Measurements from ENCODE around the gene WNT2.
"Not testable (repeated sequence)": the region's sequence is repeated elsewhere in the genome, so short reads cannot be mapped to it uniquely, and the experiment has no call there.

Gene WNT2

GRCh38 chr7:117251687-117252086, 71.2 kb downstream of the WNT2 start:
- no peaks in the 10 kb centered on the region for H3K9me3 ChIP-seq (replicated peaks; ENCODE audit: low read length)
- no peak overlapping the region for H3K4me2 ChIP-seq (ENCODE audit: low read length)
- H3K9ac ChIP-seq (ENCODE audit: low read depth, low read length): no peak overlapping the region
- no peaks in the 10 kb centered on the region for H3K27me3 ChIP-seq (ENCODE audit: control insufficient read depth, insufficient read depth, low read length)
- no peak overlapping the region for H3K4me3 ChIP-seq (ENCODE audit: low read length)
- peaks cover 8% of the 10 kb centered on the region for H3K4me1 ChIP-seq (ENCODE audit: control insufficient read depth, insufficient read depth, low read length)
- no peaks in the 10 kb centered on the region for H3K36me3 ChIP-seq (ENCODE audit: insufficient read depth, low read length)

- H3K4me3 ChIP-seq (ENCODE audit: low read length): no peak overlapping the region
- no peaks in the 10 kb centered on the region for H3K36me3 ChIP-seq (ENCODE audit: insufficient read depth, low read length)
- no peaks in the 10 kb centered on the region for H3K27me3 ChIP-seq (ENCODE audit: control insufficient read depth, insufficient read depth, low read length)
- no peak overlapping the region for H3K4me2 ChIP-seq (ENCODE audit: low read length)
- no peak overlapping the region for H3K9ac ChIP-seq (ENCODE audit: low read depth, low read length)
- H3K4me1 ChIP-seq (ENCODE audit: control insufficient read depth, insufficient read depth, low read length): peaks cover 8% of the 10 kb centered on the region
- no peaks in the 10 kb centered on the region for H3K9me3 ChIP-seq (replicated peaks; ENCODE audit: low read length)
Observed at GRCh38 chr7:117250801-117251200, 72.1 kb downstream of the WNT2 start.

- no peak overlapping the region for H3K4me2 ChIP-seq (ENCODE audit: low read length)
Observed at GRCh38 chr7:117250245-117250644, 72.6 kb downstream of the WNT2 start.

GRCh38 chr7:117249696-117250095, 73.2 kb downstream of the WNT2 start:
- Histone ChIP-seq H3K4me1 (ENCODE audit: control insufficient read depth, insufficient read depth, low read length) (peaks cover 8% of the 10 kb centered on the region), H3K27me3 (ENCODE audit: control insufficient read depth, insufficient read depth, low read length) (no peaks in the 10 kb centered on the region), H3K36me3 (ENCODE audit: insufficient read depth, low read length) (no peaks in the 10 kb centered on the region), H3K4me2 (ENCODE audit: low read length) (no peak overlapping the region), H3K9me3 (replicated peaks; ENCODE audit: low read length) (no peaks in the 10 kb centered on the region), H3K9ac (ENCODE audit: low read depth, low read length) (no peak overlapping the region), H3K4me3 (ENCODE audit: low read length) (no peak overlapping the region)

More at GRCh38 chr7:117250245-117250644, 72.6 kb downstream of the WNT2 start:
- Histone ChIP-seq H3K36me3 (ENCODE audit: insufficient read depth, low read length) (no peaks in the 10 kb centered on the region), H3K4me3 (ENCODE audit: low read length) (no peak overlapping the region), H3K27me3 (ENCODE audit: control insufficient read depth, insufficient read depth, low read length) (no peaks in the 10 kb centered on the region), H3K9ac (ENCODE audit: low read depth, low read length) (no peak overlapping the region), H3K4me1 (ENCODE audit: control insufficient read depth, insufficient read depth, low read length) (peaks cover 8% of the 10 kb centered on the region), H3K9me3 (replicated peaks; ENCODE audit: low read length) (no peaks in the 10 kb centered on the region)

GRCh38 chr7:117248829-117249228, 74.0 kb downstream of the WNT2 start:
- Histone ChIP-seq H3K27me3 (ENCODE audit: control insufficient read depth, insufficient read depth, low read length) (no peaks in the 10 kb centered on the region), H3K9ac (ENCODE audit: low read depth, low read length) (no peak overlapping the region), H3K4me3 (ENCODE audit: low read length) (no peak overlapping the region), H3K4me2 (ENCODE audit: low read length) (no peak overlapping the region), H3K36me3 (ENCODE audit: insufficient read depth, low read length) (no peaks in the 10 kb centered on the region), H3K4me1 (ENCODE audit: control insufficient read depth, insufficient read depth, low read length) (peaks cover 8% of the 10 kb centered on the region), H3K9me3 (replicated peaks; ENCODE audit: low read length) (no peaks in the 10 kb centered on the region)

- H3K9ac ChIP-seq (ENCODE audit: low read depth, low read length): no peak overlapping the region
- no peaks in the 10 kb centered on the region for H3K27me3 ChIP-seq (ENCODE audit: control insufficient read depth, insufficient read depth, low read length)
- H3K9me3 ChIP-seq (replicated peaks; ENCODE audit: low read length): no peaks in the 10 kb centered on the region
- H3K4me3 ChIP-seq (ENCODE audit: low read length): no peak overlapping the region
- H3K4me2 ChIP-seq (ENCODE audit: low read length): no peak overlapping the region
- H3K36me3 ChIP-seq (ENCODE audit: insufficient read depth, low read length): no peaks in the 10 kb centered on the region
- peaks cover 8% of the 10 kb centered on the region for H3K4me1 ChIP-seq (ENCODE audit: control insufficient read depth, insufficient read depth, low read length)
Observed at GRCh38 chr7:117247809-117248208, 75.0 kb downstream of the WNT2 start.

- not testable (repeated sequence) for H3K36me3 ChIP-seq (ENCODE audit: insufficient read depth, low read length); H3K4me3 ChIP-seq (ENCODE audit: low read length)
Observed at GRCh38 chr7:117245703-117246102, 77.2 kb downstream of the WNT2 start.

GRCh38 chr7:117243390-117243789, 79.5 kb downstream of the WNT2 start:
- no peak overlapping the region for H3K4me2 ChIP-seq (ENCODE audit: low read length)
- no peaks in the 10 kb centered on the region for H3K9me3 ChIP-seq (replicated peaks; ENCODE audit: low read length)
- H3K27me3 ChIP-seq (ENCODE audit: control insufficient read depth, insufficient read depth, low read length): peaks cover 2% of the 10 kb centered on the region
- no peak overlapping the region for H3K9ac ChIP-seq (ENCODE audit: low read depth, low read length)
- H3K36me3 ChIP-seq (ENCODE audit: insufficient read depth, low read length): no peaks in the 10 kb centered on the region
- no peak overlapping the region for H3K4me3 ChIP-seq (ENCODE audit: low read length)
- no peaks in the 10 kb centered on the region for H3K4me1 ChIP-seq (ENCODE audit: control insufficient read depth, insufficient read depth, low read length)

More at GRCh38 chr7:117245703-117246102, 77.2 kb downstream of the WNT2 start:
- H3K9ac ChIP-seq (ENCODE audit: low read depth, low read length); H3K4me2 ChIP-seq (ENCODE audit: low read length); H3K9me3 ChIP-seq (replicated peaks; ENCODE audit: low read length); H3K27me3 ChIP-seq (ENCODE audit: control insufficient read depth, insufficient read depth, low read length); H3K4me1 ChIP-seq (ENCODE audit: control insufficient read depth, insufficient read depth, low read length): not testable (repeated sequence)

GRCh38 chr7:117241088-117241487, 81.8 kb downstream of the WNT2 start:
- Histone ChIP-seq H3K9me3 (replicated peaks; ENCODE audit: low read length) (no peaks in the 10 kb centered on the region), H3K27me3 (ENCODE audit: control insufficient read depth, insufficient read depth, low read length) (peaks cover 3% of the 10 kb centered on the region), H3K4me1 (ENCODE audit: control insufficient read depth, insufficient read depth, low read length) (no peaks in the 10 kb centered on the region), H3K36me3 (ENCODE audit: insufficient read depth, low read length) (no peaks in the 10 kb centered on the region), H3K4me2 (ENCODE audit: low read length) (no peak overlapping the region), H3K4me3 (ENCODE audit: low read length) (no peak overlapping the region), H3K9ac (ENCODE audit: low read depth, low read length) (no peak overlapping the region)

GRCh38 chr7:117238937-117239336, 83.9 kb downstream of the WNT2 start:
- Histone ChIP-seq H3K4me2 (ENCODE audit: low read length) (no peak overlapping the region), H3K9me3 (replicated peaks; ENCODE audit: low read length) (no peaks in the 10 kb centered on the region), H3K36me3 (ENCODE audit: insufficient read depth, low read length) (no peaks in the 10 kb centered on the region), H3K27me3 (ENCODE audit: control insufficient read depth, insufficient read depth, low read length) (peaks cover 3% of the 10 kb centered on the region), H3K4me1 (ENCODE audit: control insufficient read depth, insufficient read depth, low read length) (no peaks in the 10 kb centered on the region), H3K9ac (ENCODE audit: low read depth, low read length) (no peak overlapping the region), H3K4me3 (ENCODE audit: low read length) (no peak overlapping the region)

GRCh38 chr7:117238472-117238871, 84.4 kb downstream of the WNT2 start:
- Histone ChIP-seq H3K4me1 (ENCODE audit: control insufficient read depth, insufficient read depth, low read length) (no peaks in the 10 kb centered on the region), H3K9ac (ENCODE audit: low read depth, low read length) (no peak overlapping the region)

GRCh38 chr7:117237646-117238045, 85.2 kb downstream of the WNT2 start:
- no peak overlapping the region for H3K4me3 ChIP-seq (ENCODE audit: low read length)
- no peak overlapping the region for H3K9ac ChIP-seq (ENCODE audit: low read depth, low read length)
- H3K4me2 ChIP-seq (ENCODE audit: low read length): no peak overlapping the region
- H3K9me3 ChIP-seq (replicated peaks; ENCODE audit: low read length): no peaks in the 10 kb centered on the region
- H3K4me1 ChIP-seq (ENCODE audit: control insufficient read depth, insufficient read depth, low read length): no peaks in the 10 kb centered on the region
- H3K27me3 ChIP-seq (ENCODE audit: control insufficient read depth, insufficient read depth, low read length): peaks cover 3% of the 10 kb centered on the region
- no peaks in the 10 kb centered on the region for H3K36me3 ChIP-seq (ENCODE audit: insufficient read depth, low read length)

More at GRCh38 chr7:117238472-117238871, 84.4 kb downstream of the WNT2 start:
- Histone ChIP-seq H3K27me3 (ENCODE audit: control insufficient read depth, insufficient read depth, low read length) (peaks cover 3% of the 10 kb centered on the region), H3K36me3 (ENCODE audit: insufficient read depth, low read length) (no peaks in the 10 kb centered on the region), H3K4me3 (ENCODE audit: low read length) (no peak overlapping the region), H3K9me3 (replicated peaks; ENCODE audit: low read length) (no peaks in the 10 kb centered on the region), H3K4me2 (ENCODE audit: low read length) (no peak overlapping the region)

Measured in skeletal muscle satellite cell (primary cell).